Lower lobe of right lung (tissue), 2 donors: ENCODE measurements around the gene ACOT4. TPM values are rescaled to one million over a fixed set of nuclear protein-coding genes. Genes with fewer than 3 reads are reported as not detected.
A peak's percentile ranks its signal among the peaks of the same experiment; 100 is the strongest.
"Not testable (repeated sequence)": the region's sequence is repeated elsewhere in the genome, so short reads cannot be mapped to it uniquely, and the experiment has no call there.

ENCODE experiments used
- ATAC-seq, 2 donors: fragments of 200-7000 bp; cut with Tn5 transposase; one replicate each; pipeline ENCODE4 v1.9.1; 2020 to 2022; ENCODE audit warnings: mild to moderate bottlenecking in 2 of 2, moderate library complexity in 2 of 2
- DNase-seq: peaks from one replicate; pipeline ENCODE4 v3.0.0-alpha.2; 2020
- H3K27ac ChIP-seq: fragments of 200-600 bp; one replicate; pipeline ENCODE4 v1.8.0; 2022
- H3K27me3 ChIP-seq: fragments of 200-600 bp; one replicate; pipeline ENCODE4 v1.8.0; 2022; ENCODE audit warnings: low read depth
- H3K36me3 ChIP-seq: fragments of 200-600 bp; one replicate; pipeline ENCODE4 v1.8.0; 2022; ENCODE audit warnings: mild to moderate bottlenecking
- H3K4me1 ChIP-seq: fragments of 200-600 bp; one replicate; pipeline ENCODE4 v1.8.0; 2022
- H3K4me3 ChIP-seq: fragments of 200-600 bp; one replicate; pipeline ENCODE4 v1.8.0; 2022; ENCODE audit warnings: mild to moderate bottlenecking
- H3K9me3 ChIP-seq: fragments of 200-600 bp; one replicate; pipeline ENCODE4 v1.8.0; 2022
- CTCF ChIP-seq: fragments of 200-600 bp; IDR thresholded peaks from one replicate; pipeline ENCODE4 v1.8.0; 2022; ENCODE audit warnings: antibody characterized with exemption, mild to moderate bottlenecking
- intact Hi-C: fragments of 100-400 bp; cut with DNase I; formaldehyde crosslinking; loops from one replicate; pipeline ENCODE4 v1.11.0; 2022
- long read RNA-seq: library from polyadenylated mRNA; unstranded; transcript quantifications from one replicate; pipeline ENCODE4 v2.0.0, GENCODE V29; 2021
- total RNA-seq: library from RNA; stranded (reverse); fragmentation: NEBNext Ultra II Directional; extraction: Animal tissue kit (Norgen Biotek cat#: 25700); gene quantifications from one replicate; pipeline ENCODE4 v1.2.1, GENCODE V29; 2021
- donor health status: DM: no; HTN: yes; CAD: no; lungs with severe emphysema.

ACOT4 gene
- 5.0 TPM for total RNA-seq
- long read RNA-seq, transcript ACOT4-201 (3 exons, 2,362 nt), result major isoform, 12 of 15 reads
- long read RNA-seq, partial matches to known transcripts, result 1 of 15 reads
- long read RNA-seq, other reads (novel, unspliced or antisense), result 2 of 15 reads

GRCh38 chr14:73591690-73592449 lies at the start of gene ACOT4:
ACOT4 (plus strand) TSS chr14:73591873; CDS start chr14:73591960, 87 bp downstream.
- Histone ChIP-seq H3K4me3 (peak within 1 kb of the TSS; percentile 72), H3K4me1 (peaks cover 4% of the 10 kb centered on the region), H3K27ac (peak within 1 kb of the TSS; percentile 79), H3K27me3 (no peaks in the 10 kb centered on the region), H3K9me3 (no peaks in the 10 kb centered on the region), H3K36me3 (no peaks in the 10 kb centered on the region)
- intact Hi-C loops, result no loop called here
- peak; percentile 13 for TF ChIP-seq CTCF
- DNase-seq, result peak; percentile 66
- peak; percentile 93 to 96 for ATAC-seq

GRCh38 chr14:73542961-73543360 lies 48.7 kb upstream of the ACOT4 start:
- H3K9me3 ChIP-seq, H3K27ac ChIP-seq, H3K27me3 ChIP-seq, intact Hi-C loops, H3K36me3 ChIP-seq, ATAC-seq, H3K4me3 ChIP-seq, DNase-seq: not testable (repeated sequence)
- H3K4me1 ChIP-seq, result peaks cover 14% of the 10 kb centered on the region

GRCh38 chr14:73545353-73545752 lies 46.3 kb upstream of the ACOT4 start:
- peak in 1 of 2 donors; percentile 42 for ATAC-seq
- not testable (repeated sequence) for H3K36me3 ChIP-seq

GRCh38 chr14:73549097-73549496 lies 42.6 kb upstream of the ACOT4 start:
- ATAC-seq, H3K27me3 ChIP-seq, H3K4me3 ChIP-seq, H3K4me1 ChIP-seq, H3K36me3 ChIP-seq, H3K27ac ChIP-seq, DNase-seq, intact Hi-C loops, H3K9me3 ChIP-seq: not testable (repeated sequence)

More at GRCh38 chr14:73545353-73545752, 46.3 kb upstream of the ACOT4 start:
- DNase-seq, H3K27ac ChIP-seq, H3K9me3 ChIP-seq, intact Hi-C loops, H3K4me1 ChIP-seq, H3K27me3 ChIP-seq, H3K4me3 ChIP-seq: not testable (repeated sequence)

- H3K4me1 ChIP-seq, H3K27me3 ChIP-seq, H3K4me3 ChIP-seq, H3K27ac ChIP-seq, H3K9me3 ChIP-seq, intact Hi-C loops, H3K36me3 ChIP-seq, DNase-seq: not testable (repeated sequence)
- ATAC-seq, result peak; percentile 60 to 79
These were observed 41.7 kb upstream of the ACOT4 start for GRCh38 chr14:73549889-73550524.

GRCh38 chr14:73553845-73554244 lies 37.8 kb upstream of the ACOT4 start:
- Histone ChIP-seq H3K27ac (no peak overlapping the region), H3K9me3 (no peaks in the 10 kb centered on the region), H3K27me3 (no peaks in the 10 kb centered on the region), H3K36me3 (no peaks in the 10 kb centered on the region), H3K4me3 (no peak overlapping the region), H3K4me1 (no peaks in the 10 kb centered on the region)
- ATAC-seq (no peak), DNase-seq (no peak)
- TF ChIP-seq CTCF, result no peak
- intact Hi-C loops, result no loop called here

GRCh38 chr14:73557201-73557600 lies 34.5 kb upstream of the ACOT4 start:
- H3K4me1 ChIP-seq, H3K9me3 ChIP-seq, H3K27ac ChIP-seq, ATAC-seq, DNase-seq, H3K36me3 ChIP-seq, H3K4me3 ChIP-seq, H3K27me3 ChIP-seq, intact Hi-C loops: not testable (repeated sequence)

- H3K9me3 ChIP-seq, DNase-seq, intact Hi-C loops, H3K27ac ChIP-seq, H3K4me3 ChIP-seq, H3K36me3 ChIP-seq, H3K4me1 ChIP-seq, ATAC-seq, H3K27me3 ChIP-seq: not testable (repeated sequence)
These were observed 33.4 kb upstream of the ACOT4 start for GRCh38 chr14:73558238-73558637.

GRCh38 chr14:73562256-73562655 lies 29.4 kb upstream of the ACOT4 start:
- H3K36me3 ChIP-seq, intact Hi-C loops: not testable (repeated sequence)

GRCh38 chr14:73562696-73563095 lies 29.0 kb upstream of the ACOT4 start:
- peaks cover 16% of the 10 kb centered on the region for H3K4me1 ChIP-seq
- H3K27ac ChIP-seq, DNase-seq, intact Hi-C loops, H3K4me3 ChIP-seq, H3K27me3 ChIP-seq, H3K9me3 ChIP-seq, ATAC-seq, H3K36me3 ChIP-seq: not testable (repeated sequence)

More at GRCh38 chr14:73562256-73562655, 29.4 kb upstream of the ACOT4 start:
- not testable (repeated sequence) for ATAC-seq, H3K4me3 ChIP-seq, DNase-seq, H3K27ac ChIP-seq, H3K9me3 ChIP-seq, H3K27me3 ChIP-seq
- peaks cover 11% of the 10 kb centered on the region for H3K4me1 ChIP-seq

GRCh38 chr14:73566431-73566830 lies 25.2 kb upstream of the ACOT4 start:
- H3K9me3 ChIP-seq, H3K27ac ChIP-seq, DNase-seq, H3K36me3 ChIP-seq, H3K4me3 ChIP-seq, intact Hi-C loops, ATAC-seq, H3K27me3 ChIP-seq: not testable (repeated sequence)
- peaks cover 36% of the 10 kb centered on the region for H3K4me1 ChIP-seq
